ENCODE data around the gene TTC24. TPM values are rescaled to one million over a fixed set of nuclear protein-coding genes. Genes with fewer than 3 reads are reported as not detected.
A peak's percentile ranks its signal among the peaks of the same experiment; 100 is the strongest.

TTC24 gene
- polyA plus RNA-seq, 3 donors: 0.14 to 0.31 TPM; not detected in 1

DNA sequence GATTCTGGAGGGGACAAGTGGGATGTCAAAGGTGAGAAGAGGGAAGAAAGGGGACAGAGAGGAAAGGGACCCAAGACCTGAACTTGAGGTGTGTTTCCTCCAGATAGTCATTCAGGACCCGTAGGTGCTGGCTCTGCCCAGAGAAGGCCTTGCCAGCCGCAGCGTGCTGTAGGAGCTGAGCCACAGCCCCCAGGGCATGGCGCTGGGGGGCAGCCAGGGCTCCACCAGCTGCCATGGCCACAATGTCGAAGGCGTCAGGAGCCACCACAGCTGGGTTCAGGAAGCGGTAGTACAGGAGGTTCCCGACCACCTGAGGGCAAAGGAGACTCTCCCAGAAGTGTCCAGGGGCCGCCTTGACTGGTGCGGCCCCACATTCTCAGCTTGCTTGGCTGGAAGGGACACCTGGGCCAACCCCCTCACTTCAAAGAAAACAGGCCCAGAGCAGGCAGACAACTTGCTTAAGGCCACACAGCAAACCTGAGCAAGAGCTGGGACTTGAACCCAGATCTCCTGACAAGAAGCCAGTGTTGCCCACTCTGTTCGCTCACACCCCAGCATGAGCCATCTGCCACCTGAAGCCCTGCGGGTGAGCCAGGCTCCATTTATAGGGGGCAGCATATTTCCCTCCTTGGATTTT, 45.0 kb upstream of the TTC24 start:
- H3K27ac Mint-ChIP-seq: peak overlapping the region in 3 of 7 donors; percentile 25 to 75 (median 35)
- WGBS (ENCODE audit: insufficient coverage): 92% methylated on average over 12 of the region's 12 CpGs

DNA sequence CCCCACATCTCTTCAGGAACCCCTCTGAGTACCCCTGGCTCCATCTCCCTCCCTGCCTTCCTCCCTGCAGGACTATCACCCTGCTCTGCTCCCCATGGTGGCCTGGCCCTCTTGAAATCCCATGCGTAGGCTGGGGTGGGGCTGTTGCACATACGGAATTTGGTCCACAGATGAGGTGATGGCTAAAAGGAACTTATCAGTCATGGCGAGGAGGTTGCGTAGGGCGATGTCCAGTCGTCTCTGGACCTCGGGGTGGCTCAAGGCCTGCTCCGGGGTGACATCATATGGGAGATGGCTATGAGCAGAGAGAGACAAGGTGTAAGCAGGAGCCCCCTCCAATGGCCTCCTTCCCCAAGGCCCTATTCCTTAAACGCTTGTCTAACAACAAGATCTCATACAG, 42.5 kb upstream of the TTC24 start:
- no peaks in the 10 kb centered on the region for H3K9me3 ChIP-seq (replicated peaks in 1 of 2; ENCODE audit: control insufficient read depth in 1 of 2, insufficient read depth in 1 of 2, low read length in 2 of 2)
- no peak for DNase-seq
- H3K9me3 Mint-ChIP-seq: no peaks in the 10 kb centered on the region
- H3K27me3 ChIP-seq (ENCODE audit: control insufficient read depth in 2 of 2, insufficient read depth in 2 of 2, low read length in 2 of 2): no peaks in the 10 kb centered on the region
- no peak overlapping the region for H3K4me2 ChIP-seq (replicated peaks; ENCODE audit: extremely low read depth, low read length, poor library complexity, severe bottlenecking)
- H3K4me1 Mint-ChIP-seq: peaks cover 12% of the 10 kb centered on the region
- H3K4me3 ChIP-seq (replicated peaks in 1 of 3; ENCODE audit: low read depth in 2 of 3, low read length in 3 of 3): no peak overlapping the region
- peaks cover 0 to 3% (median 0%) of the 10 kb centered on the region in 3 donors for H3K27me3 Mint-ChIP-seq (ENCODE audit: low read depth in 3 of 3)
- H3K27ac ChIP-seq (ENCODE audit: low read depth in 1 of 2, low read length in 2 of 2): peak overlapping the region in 1 of 2 donors; percentile 13
- TF ChIP-seq, protein P1, sequence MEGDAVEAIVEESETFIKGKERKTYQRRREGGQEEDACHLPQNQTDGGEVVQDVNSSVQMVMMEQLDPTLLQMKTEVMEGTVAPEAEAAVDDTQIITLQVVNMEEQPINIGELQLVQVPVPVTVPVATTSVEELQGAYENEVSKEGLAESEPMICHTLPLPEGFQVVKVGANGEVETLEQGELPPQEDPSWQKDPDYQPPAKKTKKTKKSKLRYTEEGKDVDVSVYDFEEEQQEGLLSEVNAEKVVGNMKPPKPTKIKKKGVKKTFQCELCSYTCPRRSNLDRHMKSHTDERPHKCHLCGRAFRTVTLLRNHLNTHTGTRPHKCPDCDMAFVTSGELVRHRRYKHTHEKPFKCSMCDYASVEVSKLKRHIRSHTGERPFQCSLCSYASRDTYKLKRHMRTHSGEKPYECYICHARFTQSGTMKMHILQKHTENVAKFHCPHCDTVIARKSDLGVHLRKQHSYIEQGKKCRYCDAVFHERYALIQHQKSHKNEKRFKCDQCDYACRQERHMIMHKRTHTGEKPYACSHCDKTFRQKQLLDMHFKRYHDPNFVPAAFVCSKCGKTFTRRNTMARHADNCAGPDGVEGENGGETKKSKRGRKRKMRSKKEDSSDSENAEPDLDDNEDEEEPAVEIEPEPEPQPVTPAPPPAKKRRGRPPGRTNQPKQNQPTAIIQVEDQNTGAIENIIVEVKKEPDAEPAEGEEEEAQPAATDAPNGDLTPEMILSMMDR (IDR thresholded peaks at IDR 0.05): no peak
- no peak overlapping the region for H3K9ac ChIP-seq (ENCODE audit: insufficient read depth, low read length, poor library complexity, severe bottlenecking)
- no peak overlapping the region for H2AFZ ChIP-seq (ENCODE audit: insufficient read depth, low read depth, low read length, poor library complexity, severe bottlenecking)
- no peaks in the 10 kb centered on the region for H3K4me1 ChIP-seq (ENCODE audit: control insufficient read depth in 1 of 2, insufficient read depth in 2 of 2, low read length in 2 of 2)
- intact Hi-C loops (cut with micrococcal nuclease): no loop called here
- H3K27ac Mint-ChIP-seq: peak overlapping the region in 2 of 7 donors; percentile 25 to 61
- peaks cover 51 to 92% of the 10 kb centered on the region in 2 donors for H3K36me3 ChIP-seq (replicated peaks in 1 of 2; ENCODE audit: control insufficient read depth in 1 of 2, insufficient read depth in 2 of 2, low read length in 2 of 2)
- no peak overlapping the region for H3K4me3 Mint-ChIP-seq
- H4K20me1 ChIP-seq (ENCODE audit: insufficient read depth, low read length): no peaks in the 10 kb centered on the region
- peaks cover 79 to 88% of the 10 kb centered on the region in 2 donors for H3K36me3 Mint-ChIP-seq
- H3K79me2 ChIP-seq (ENCODE audit: insufficient read depth, low read length): no peaks in the 10 kb centered on the region
- WGBS (ENCODE audit: insufficient coverage): 93% methylated on average over 2 of the region's 9 CpGs

More for the DNA sequence above, 45.0 kb upstream of the TTC24 start:
- H3K4me3 ChIP-seq (replicated peaks in 1 of 3; ENCODE audit: low read depth in 2 of 3, low read length in 3 of 3): no peak overlapping the region
- H3K79me2 ChIP-seq (ENCODE audit: insufficient read depth, low read length): no peaks in the 10 kb centered on the region
- H4K20me1 ChIP-seq (ENCODE audit: insufficient read depth, low read length): no peaks in the 10 kb centered on the region
- H2AFZ ChIP-seq (ENCODE audit: insufficient read depth, low read depth, low read length, poor library complexity, severe bottlenecking): no peak overlapping the region
- H3K9ac ChIP-seq (ENCODE audit: insufficient read depth, low read length, poor library complexity, severe bottlenecking): no peak overlapping the region
- no peak for DNase-seq
- TF ChIP-seq, protein P1 (IDR thresholded peaks at IDR 0.05): no peak
- H3K27me3 ChIP-seq (ENCODE audit: control insufficient read depth in 2 of 2, insufficient read depth in 2 of 2, low read length in 2 of 2): no peaks in the 10 kb centered on the region
- H3K36me3 Mint-ChIP-seq: peaks cover 72 to 89% of the 10 kb centered on the region in 2 donors
- H3K36me3 ChIP-seq (replicated peaks in 1 of 2; ENCODE audit: control insufficient read depth in 1 of 2, insufficient read depth in 2 of 2, low read length in 2 of 2): peaks cover 57 to 86% of the 10 kb centered on the region in 2 donors
- no peaks in the 10 kb centered on the region for H3K9me3 ChIP-seq (replicated peaks in 1 of 2; ENCODE audit: control insufficient read depth in 1 of 2, insufficient read depth in 1 of 2, low read length in 2 of 2)
- intact Hi-C loops (cut with micrococcal nuclease): no loop called here
- H3K4me2 ChIP-seq (replicated peaks; ENCODE audit: extremely low read depth, low read length, poor library complexity, severe bottlenecking): no peak overlapping the region
- H3K4me3 Mint-ChIP-seq: no peak overlapping the region
- no peaks in the 10 kb centered on the region for H3K4me1 Mint-ChIP-seq
- no peak overlapping the region for H3K27ac ChIP-seq (ENCODE audit: low read depth in 1 of 2, low read length in 2 of 2)
- H3K27me3 Mint-ChIP-seq (ENCODE audit: low read depth in 3 of 3): peaks cover 0 to 3% (median 0%) of the 10 kb centered on the region in 3 donors
- no peaks in the 10 kb centered on the region for H3K4me1 ChIP-seq (ENCODE audit: control insufficient read depth in 1 of 2, insufficient read depth in 2 of 2, low read length in 2 of 2)
- H3K9me3 Mint-ChIP-seq: no peaks in the 10 kb centered on the region
